HepG2 (cell line): Measurements from ENCODE around the gene RASGRP4. TPM values are rescaled to one million over a fixed set of nuclear protein-coding genes. Genes with fewer than 3 reads are reported as not detected.

Experiments
- ATAC-seq: fragments of 200-7000 bp; cut with Tn5 transposase; 3 replicates; pipeline ENCODE4 v1.9.1; 2020; ENCODE audit warnings: mild to moderate bottlenecking, moderate library complexity
- BruUV-seq: library from RNA; stranded (reverse); fragments of 400-500 nt; replicated peaks from 2 replicates; lab custom pipeline; 2021; lab: Mats Ljungman, UMichigan
- CTCF ChIA-PET: fragments of 300-600 bp; formaldehyde crosslinking; extraction: SDS; loops from one replicate; lab custom pipeline; 2021; ENCODE audit warnings: low total read pairs, inconsistent platforms, low intra/inter-chr PET ratio; lab: Yijun Ruan, JAX
- POLR2A ChIA-PET: fragments of 350-600 bp; sonication (Branson Sonifier 250); formaldehyde crosslinking; loops from one replicate; lab custom pipeline; 2020; ENCODE audit warnings: antibody characterized with exemption, inconsistent platforms; lab: Yijun Ruan, JAX
- DNase-seq: peaks from one replicate; pipeline ENCODE4 v3.0.0-alpha.2; 2015; ENCODE audit warnings: low spot score
- FAIRE-seq: peaks from 3 replicates; lab custom pipeline; 2011; peaks lifted over from hg19 to GRCh38; lab: Jason Lieb, UNC
- H2AFZ ChIP-seq: one replicate; pipeline ENCODE4 v1.6.1; 2011; ENCODE audit warnings: low read length, inconsistent platforms
- H3K27ac ChIP-seq: fragments of 300-600 bp; 3 replicates; pipeline ENCODE4 v1.8.0; 2011; ENCODE audit warnings: mixed run types, mild to moderate bottlenecking, mixed read lengths, low read length, inconsistent platforms; ENCODE audit not compliant: insufficient read depth; ENCODE audit errors: extremely low read length
- H3K27me3 ChIP-seq, 2 experiments: fragments of 200-600 bp in 1 of 2; 2 replicates in 1 of 2; 3 replicates in 1 of 2; pipeline versions ENCODE4 v1.6.0 to v1.8.0; 2011; ENCODE audit warnings: low read length in 2 of 2, mild to moderate bottlenecking in 2 of 2, moderate library complexity in 2 of 2, inconsistent platforms in 1 of 2; ENCODE audit not compliant: insufficient read depth in 2 of 2, control insufficient read depth in 1 of 2
- H3K36me3 ChIP-seq, 2 experiments: fragments of 200-600 bp in 1 of 2; replicated peaks in 1 of 2; 2 replicates in 1 of 2; 3 replicates in 1 of 2; pipeline versions ENCODE4 v1.5.1 to v1.8.0; 2011; ENCODE audit warnings: low read length in 2 of 2, inconsistent platforms in 1 of 2; ENCODE audit not compliant: insufficient read depth in 2 of 2, control insufficient read depth in 1 of 2
- H3K4me1 ChIP-seq: 2 replicates; pipeline ENCODE4 v1.5.1; 2012; ENCODE audit warnings: low read length, inconsistent platforms; ENCODE audit not compliant: insufficient read depth
- H3K4me2 ChIP-seq: 2 replicates; pipeline ENCODE4 v1.6.0; 2011; ENCODE audit warnings: low read depth, low read length, inconsistent platforms
- H3K4me3 ChIP-seq, 3 experiments: fragments of 200-600 bp in 1 of 3; sonication (generic), shearing (Covaris generic) in 1 of 3; replicated peaks in 1 of 3; 2 replicates each; pipeline ENCODE4 v1.5.1; 2011 to 2016; ENCODE audit warnings: low read length in 3 of 3, inconsistent platforms in 2 of 3, low read depth in 2 of 3, mild to moderate bottlenecking in 2 of 3, control low read depth in 1 of 3, mixed read lengths in 1 of 3; ENCODE audit not compliant: insufficient read depth in 1 of 3
- H3K79me2 ChIP-seq: one replicate; pipeline ENCODE4 v1.6.1; 2011; ENCODE audit warnings: low read length, inconsistent platforms; ENCODE audit not compliant: insufficient read depth
- H3K9ac ChIP-seq: 2 replicates; pipeline ENCODE4 v1.6.0; 2011; ENCODE audit warnings: mild to moderate bottlenecking, low read depth, low read length, inconsistent platforms; ENCODE audit not compliant: insufficient read depth
- H3K9me3 ChIP-seq: 2 replicates; pipeline ENCODE4 v1.5.1; 2012; ENCODE audit warnings: mild to moderate bottlenecking, low read length
- H4K20me1 ChIP-seq: 2 replicates; pipeline ENCODE4 v1.6.0; 2011; ENCODE audit warnings: inconsistent platforms, mild to moderate bottlenecking, low read length, moderate library complexity; ENCODE audit not compliant: insufficient read depth
- ARNT2 ChIP-seq: sonication (generic); formaldehyde crosslinking; IDR thresholded peaks from 2 replicates; pipeline ENCODE4 v1.8.0; 2022; ENCODE audit warnings: mild to moderate bottlenecking, low read depth, missing genetic modification reagents, moderate library complexity
- CHCHD3 ChIP-seq: sonication (generic); formaldehyde crosslinking; IDR thresholded peaks from 2 replicates; pipeline ENCODE4 v1.8.0; 2022; ENCODE audit warnings: mild to moderate bottlenecking, missing genetic modification reagents, moderate library complexity
- HDAC1 ChIP-seq: sonication (generic); formaldehyde crosslinking; IDR thresholded peaks from 2 replicates; pipeline ENCODE4 v1.5.1; 2020; ENCODE audit warnings: mild to moderate bottlenecking, missing genetic modification reagents
- HMGXB4 ChIP-seq, 2 experiments: sonication (generic) in 1 of 2; formaldehyde crosslinking in 1 of 2; IDR thresholded peaks; 2 replicates each; pipeline versions ENCODE4 v1.4.0 to v1.6.1; 2018 to 2020; ENCODE audit warnings: missing genetic modification reagents in 2 of 2, borderline replicate concordance in 1 of 2, low read depth in 1 of 2, mild to moderate bottlenecking in 1 of 2, missing biosample characterization in 1 of 2
- JARID2 ChIP-seq: sonication (generic); formaldehyde crosslinking; IDR thresholded peaks from 2 replicates; pipeline ENCODE4 v1.8.1; 2023; ENCODE audit warnings: missing genetic modification reagents, inconsistent platforms; ENCODE audit not compliant: insufficient replicate concordance
- RARG ChIP-seq: sonication (generic); formaldehyde crosslinking; IDR thresholded peaks from 2 replicates; pipeline ENCODE4 v1.4.0; 2020; ENCODE audit warnings: low read depth, mild to moderate bottlenecking, missing genetic modification reagents
- ZNF281 ChIP-seq: sonication (generic); formaldehyde crosslinking; IDR thresholded peaks from 2 replicates; pipeline ENCODE4 v1.4.0; 2020; ENCODE audit warnings: missing genetic modification reagents, borderline replicate concordance
- ZNF331 ChIP-seq: sonication (generic); formaldehyde crosslinking; IDR thresholded peaks from 2 replicates; pipeline ENCODE4 v1.4.0; 2020; ENCODE audit warnings: missing genetic modification reagents
- ZNF484 ChIP-seq: sonication (generic); formaldehyde crosslinking; IDR thresholded peaks from 2 replicates; pipeline ENCODE4 v1.5.1; 2020; ENCODE audit warnings: mild to moderate bottlenecking, low read depth, missing genetic modification reagents, borderline replicate concordance
- ZNF607 ChIP-seq: sonication (generic); formaldehyde crosslinking; IDR thresholded peaks from 2 replicates; pipeline ENCODE4 v1.5.1; 2020; ENCODE audit warnings: missing genetic modification reagents, mild to moderate bottlenecking, borderline replicate concordance
- WGBS: methylation state at CpG from one replicate; pipeline ENCODE4 v1.1.6; 2017; ENCODE audit warnings: low lambda C conversion rate; 5-methylcytosine and 5-hydroxymethylcytosine counted together
- in situ Hi-C: cut with HindIII; loops from 2 replicates; pipeline ENCODE4 v1.10.0; 2017; ENCODE audit warnings: low pct_unique_long_range_greater_than_20kb; ENCODE audit not compliant: extremely low pct_ligation_motif_present
- intact Hi-C: fragments of 100-400 bp; cut with micrococcal nuclease; formaldehyde crosslinking; loops from one replicate; pipeline ENCODE4 v1.10.0; 2022; ENCODE audit not compliant: unreplicated experiment
- polyA plus RNA-seq, 8 experiments: library from polyadenylated mRNA; depleted of rRNA in 3 of 8; stranded (reverse) in 7 of 8; unstranded in 1 of 8; fragments of >200 nt; fragmentation: Illumina TruSeq in 4 of 8; extraction: Trizol in 4 of 8; gene quantifications; 2 replicates each; pipeline versions ENCODE4 v1.2.1 to v1.2.3, GENCODE V29; 2011 to 2016; ENCODE audit warnings: low read depth in 4 of 8, missing spikeins in 1 of 8, mixed read lengths in 1 of 8; ENCODE audit not compliant: insufficient read depth in 1 of 8
- total RNA-seq, 5 experiments: library from RNA; depleted of rRNA; stranded (reverse); fragments of >200 nt; fragmentation: Illumina TruSeq; extraction: Trizol; gene quantifications; 2 replicates each; pipeline ENCODE4 v1.2.3, GENCODE V29; 2016; ENCODE audit warnings: low read depth in 1 of 5
- TF ChIP-seq, protein P1 (sequence below): sonication (generic); formaldehyde crosslinking; IDR thresholded peaks from 2 replicates; pipeline ENCODE4 v1.8.0; 2022; ENCODE audit warnings: mild to moderate bottlenecking, missing genetic modification reagents; ENCODE audit not compliant: insufficient replicate concordance
- TF ChIP-seq, protein P2 (sequence below): sonication (generic); formaldehyde crosslinking; IDR thresholded peaks from 2 replicates; pipeline ENCODE4 v1.8.0; 2023; ENCODE audit warnings: mild to moderate bottlenecking, missing genetic modification reagents

Gene RASGRP4
- total and polyA plus RNA-seq, 2 of the 13 experiments (the other 11 are each of a cell fraction or from before 2014, with no cell fraction given): not detected

- BruUV-seq: no TSS peak
- Histone ChIP-seq H3K27me3 (peaks cover 0 to 13% of the 10 kb centered on the region in 2 experiments; a peak in 2 of 5 replicates), H3K9ac (no peak overlapping the region), H4K20me1 (no peaks in the 10 kb centered on the region), H3K4me3 (no peak overlapping the region), H3K9me3 (no peaks in the 10 kb centered on the region), H3K4me1 (no peaks in the 10 kb centered on the region), H3K27ac (no peak overlapping the region), H2AFZ (no peak overlapping the region), H3K79me2 (no peaks in the 10 kb centered on the region), H3K4me2 (no peak overlapping the region), H3K36me3 (no peaks in the 10 kb centered on the region)
- CTCF ChIA-PET: no interaction called here
- WGBS: 7% methylated on average over 4 of the region's 5 CpGs
- intact Hi-C loops: no loop called here
- ATAC-seq: no peak
- in situ Hi-C loops: no loop called here
- POLR2A ChIA-PET: no interaction called here
- no peak for DNase-seq
- no peak for FAIRE-seq
- TF ChIP-seq ZNF484 (CRISPR knock-in tag): no peak
- TF ChIP-seq ARNT2: no peak
- TF ChIP-seq ZNF331 (CRISPR knock-in tag): no peak
- no peak for TF ChIP-seq ZNF281 (CRISPR knock-in tag)
- TF ChIP-seq, protein P1, sequence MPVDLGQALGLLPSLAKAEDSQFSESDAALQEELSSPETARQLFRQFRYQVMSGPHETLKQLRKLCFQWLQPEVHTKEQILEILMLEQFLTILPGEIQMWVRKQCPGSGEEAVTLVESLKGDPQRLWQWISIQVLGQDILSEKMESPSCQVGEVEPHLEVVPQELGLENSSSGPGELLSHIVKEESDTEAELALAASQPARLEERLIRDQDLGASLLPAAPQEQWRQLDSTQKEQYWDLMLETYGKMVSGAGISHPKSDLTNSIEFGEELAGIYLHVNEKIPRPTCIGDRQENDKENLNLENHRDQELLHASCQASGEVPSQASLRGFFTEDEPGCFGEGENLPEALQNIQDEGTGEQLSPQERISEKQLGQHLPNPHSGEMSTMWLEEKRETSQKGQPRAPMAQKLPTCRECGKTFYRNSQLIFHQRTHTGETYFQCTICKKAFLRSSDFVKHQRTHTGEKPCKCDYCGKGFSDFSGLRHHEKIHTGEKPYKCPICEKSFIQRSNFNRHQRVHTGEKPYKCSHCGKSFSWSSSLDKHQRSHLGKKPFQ: no peak
- no peak for TF ChIP-seq CHCHD3 (CRISPR knock-in tag)
- TF ChIP-seq, protein P2, sequence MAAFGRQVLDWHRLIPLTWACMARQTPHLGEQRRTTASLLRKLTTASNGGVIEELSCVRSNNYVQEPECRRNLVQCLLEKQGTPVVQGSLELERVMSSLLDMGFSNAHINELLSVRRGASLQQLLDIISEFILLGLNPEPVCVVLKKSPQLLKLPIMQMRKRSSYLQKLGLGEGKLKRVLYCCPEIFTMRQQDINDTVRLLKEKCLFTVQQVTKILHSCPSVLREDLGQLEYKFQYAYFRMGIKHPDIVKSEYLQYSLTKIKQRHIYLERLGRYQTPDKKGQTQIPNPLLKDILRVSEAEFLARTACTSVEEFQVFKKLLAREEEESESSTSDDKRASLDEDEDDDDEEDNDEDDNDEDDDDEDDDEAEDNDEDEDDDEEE: no peak
- TF ChIP-seq HDAC1 (CRISPR knock-in tag): no peak
- no peak for TF ChIP-seq RARG (CRISPR knock-in tag)
- no peak for TF ChIP-seq HMGXB4 (CRISPR knock-in tag; IDR thresholded peaks at IDR 0.05; ENCODE audit: borderline replicate concordance in 1 of 2, low read depth in 1 of 2)
- TF ChIP-seq ZNF607 (CRISPR knock-in tag): no peak
- no peak for TF ChIP-seq JARID2
These were observed 43.1 kb upstream of the RASGRP4 start for GRCh38 chr19:38469151-38469550.
